Subcutaneous abdominal adipose tissue (tissue), 5 donors: ENCODE results near the gene ALDOA.

Experiments
- H3K27ac ChIP-seq: one replicate; pipeline ENCODE4 v1.7.0; 2013; ENCODE audit warnings: low read depth, mild to moderate bottlenecking, inconsistent platforms, low read length, moderate library complexity
- H3K27me3 ChIP-seq, 5 donors: one replicate each; pipeline ENCODE4 v1.7.0; 2013; ENCODE audit warnings: low read length in 5 of 5, inconsistent platforms in 1 of 5; ENCODE audit not compliant: control insufficient read depth in 5 of 5, insufficient read depth in 4 of 5
- H3K36me3 ChIP-seq, 5 donors: one replicate each; pipeline ENCODE4 v1.7.0; 2013; ENCODE audit warnings: low read length in 5 of 5; ENCODE audit not compliant: control insufficient read depth in 5 of 5, insufficient read depth in 5 of 5
- H3K4me1 ChIP-seq, 5 donors: one replicate each; pipeline ENCODE4 v1.7.0; 2013; ENCODE audit warnings: low read length in 5 of 5, mild to moderate bottlenecking in 3 of 5, moderate library complexity in 1 of 5; ENCODE audit not compliant: control insufficient read depth in 5 of 5, insufficient read depth in 5 of 5
- H3K4me3 ChIP-seq, 5 donors: one replicate each; pipeline ENCODE4 v1.7.0; 2013; ENCODE audit warnings: low read length in 5 of 5, low read depth in 1 of 5
- H3K9ac ChIP-seq, 5 donors: one replicate each; pipeline ENCODE4 v1.7.0; 2013; ENCODE audit warnings: low read length in 5 of 5, mild to moderate bottlenecking in 4 of 5, moderate library complexity in 3 of 5
- H3K9me3 ChIP-seq, 5 donors: one replicate each; pipeline ENCODE4 v1.7.0; 2013; ENCODE audit warnings: low read length in 5 of 5; ENCODE audit not compliant: control insufficient read depth in 5 of 5
- donor health status: healthy.
- donor health status: healthy.
- donor health status: healthy.
- donor health status: healthy.
- donor health status: healthy.

The ALDOA gene

DNA sequence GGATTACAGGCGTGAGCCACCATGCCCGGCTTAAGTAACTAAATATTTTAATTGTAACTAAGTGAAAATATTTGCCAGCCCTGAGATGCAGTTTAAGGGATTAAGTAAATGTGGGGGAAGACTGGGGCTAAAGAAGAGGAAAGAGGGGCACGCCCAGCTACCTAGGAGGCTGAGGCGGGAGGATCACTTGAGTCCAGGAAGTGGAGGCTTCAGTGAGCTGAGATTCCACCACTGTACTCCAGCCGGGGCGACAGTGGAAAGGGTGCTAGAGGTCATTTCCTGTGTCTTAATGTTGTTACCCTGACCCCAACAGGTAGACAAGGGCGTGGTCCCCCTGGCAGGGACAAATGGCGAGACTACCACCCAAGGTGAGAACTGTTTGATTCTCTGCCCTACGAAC, 2.8 kb downstream of the ALDOA start:
- peaks cover 21 to 68% (median 64%) of the 10 kb centered on the region in 5 donors for H3K4me1 ChIP-seq
- no peaks in the 10 kb centered on the region for H3K9me3 ChIP-seq
- peak overlapping the region in 1 of 5 donors; percentile 56 for H3K9ac ChIP-seq
- H3K27me3 ChIP-seq: no peaks in the 10 kb centered on the region
- H3K27ac ChIP-seq: peak overlapping the region; percentile 50
- H3K4me3 ChIP-seq: peak overlapping the region in 1 of 5 donors; percentile 22
- H3K36me3 ChIP-seq: peaks cover 0 to 63% (median 47%) of the 10 kb centered on the region in 5 donors

DNA sequence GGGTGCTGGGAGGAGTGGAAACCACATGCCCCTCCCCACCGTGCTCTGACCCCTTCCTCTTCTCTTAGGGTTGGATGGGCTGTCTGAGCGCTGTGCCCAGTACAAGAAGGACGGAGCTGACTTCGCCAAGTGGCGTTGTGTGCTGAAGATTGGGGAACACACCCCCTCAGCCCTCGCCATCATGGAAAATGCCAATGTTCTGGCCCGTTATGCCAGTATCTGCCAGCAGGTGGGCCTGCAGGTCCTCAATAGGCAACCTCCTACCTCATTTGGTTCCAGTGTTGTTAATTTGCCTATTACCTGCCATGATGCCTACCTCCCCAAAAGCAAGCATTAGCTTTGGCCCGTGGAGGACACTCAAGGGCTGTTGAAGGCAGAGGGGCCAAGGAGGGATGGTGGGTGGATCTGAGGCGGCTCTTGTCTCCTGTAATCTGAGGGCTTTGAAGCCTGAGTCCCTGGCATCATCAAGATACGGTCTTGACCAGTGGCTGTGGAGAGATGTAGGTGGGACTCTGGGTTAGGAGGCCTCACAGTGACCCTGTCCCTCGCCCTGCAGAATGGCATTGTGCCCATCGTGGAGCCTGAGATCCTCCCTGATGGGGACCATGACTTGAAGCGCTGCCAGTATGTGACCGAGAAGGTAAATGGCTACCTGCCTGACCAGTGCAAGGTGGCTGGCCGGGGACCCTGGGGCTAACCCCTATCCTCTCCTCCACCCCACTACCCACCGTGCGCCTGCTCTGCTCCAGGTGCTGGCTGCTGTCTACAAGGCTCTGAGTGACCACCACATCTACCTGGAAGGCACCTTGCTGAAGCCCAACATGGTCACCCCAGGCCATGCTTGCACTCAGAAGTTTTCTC, 3.4 kb downstream of the ALDOA start:
- H3K36me3 ChIP-seq: peaks cover 0 to 63% (median 47%) of the 10 kb centered on the region in 5 donors
- H3K4me3 ChIP-seq: peak overlapping the region in 2 of 5 donors; percentile 6 to 22
- peaks cover 15 to 62% (median 57%) of the 10 kb centered on the region in 5 donors for H3K4me1 ChIP-seq
- H3K27me3 ChIP-seq: no peaks in the 10 kb centered on the region
- no peaks in the 10 kb centered on the region for H3K9me3 ChIP-seq
- H3K9ac ChIP-seq: peak overlapping the region in 2 of 5 donors; percentile 1 to 6
- H3K27ac ChIP-seq: peak overlapping the region; percentile 50

DNA sequence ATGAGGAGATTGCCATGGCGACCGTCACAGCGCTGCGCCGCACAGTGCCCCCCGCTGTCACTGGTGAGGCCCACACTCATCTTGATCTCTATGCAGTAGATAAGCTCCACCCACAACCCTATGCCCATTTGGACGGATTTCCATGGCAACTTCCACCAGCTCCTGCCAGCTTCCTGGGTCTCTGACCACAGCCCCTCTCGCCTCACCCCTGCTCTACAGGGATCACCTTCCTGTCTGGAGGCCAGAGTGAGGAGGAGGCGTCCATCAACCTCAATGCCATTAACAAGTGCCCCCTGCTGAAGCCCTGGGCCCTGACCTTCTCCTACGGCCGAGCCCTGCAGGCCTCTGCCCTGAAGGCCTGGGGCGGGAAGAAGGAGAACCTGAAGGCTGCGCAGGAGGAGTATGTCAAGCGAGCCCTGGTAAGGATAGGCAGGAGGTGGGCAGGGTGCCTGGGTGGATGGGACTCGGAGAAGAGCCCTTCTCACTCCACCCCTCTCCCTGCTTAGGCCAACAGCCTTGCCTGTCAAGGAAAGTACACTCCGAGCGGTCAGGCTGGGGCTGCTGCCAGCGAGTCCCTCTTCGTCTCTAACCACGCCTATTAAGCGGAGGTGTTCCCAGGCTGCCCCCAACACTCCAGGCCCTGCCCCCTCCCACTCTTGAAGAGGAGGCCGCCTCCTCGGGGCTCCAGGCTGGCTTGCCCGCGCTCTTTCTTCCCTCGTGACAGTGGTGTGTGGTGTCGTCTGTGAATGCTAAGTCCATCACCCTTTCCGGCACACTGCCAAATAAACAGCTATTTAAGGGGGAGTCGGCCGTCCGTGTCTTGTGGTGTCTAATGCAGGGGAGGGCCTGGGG, 4.3 kb downstream of the ALDOA start:
- H3K4me1 ChIP-seq: peaks cover 13 to 55% (median 49%) of the 10 kb centered on the region in 5 donors
- H3K36me3 ChIP-seq: peaks cover 0 to 63% (median 47%) of the 10 kb centered on the region in 5 donors
- peak overlapping the region in 3 of 5 donors; percentile 1 to 23 (median 17) for H3K9ac ChIP-seq
- peak overlapping the region in 1 of 5 donors; percentile 6 for H3K4me3 ChIP-seq
- no peaks in the 10 kb centered on the region for H3K9me3 ChIP-seq
- peak overlapping the region; percentile 41 for H3K27ac ChIP-seq
- no peaks in the 10 kb centered on the region for H3K27me3 ChIP-seq

DNA sequence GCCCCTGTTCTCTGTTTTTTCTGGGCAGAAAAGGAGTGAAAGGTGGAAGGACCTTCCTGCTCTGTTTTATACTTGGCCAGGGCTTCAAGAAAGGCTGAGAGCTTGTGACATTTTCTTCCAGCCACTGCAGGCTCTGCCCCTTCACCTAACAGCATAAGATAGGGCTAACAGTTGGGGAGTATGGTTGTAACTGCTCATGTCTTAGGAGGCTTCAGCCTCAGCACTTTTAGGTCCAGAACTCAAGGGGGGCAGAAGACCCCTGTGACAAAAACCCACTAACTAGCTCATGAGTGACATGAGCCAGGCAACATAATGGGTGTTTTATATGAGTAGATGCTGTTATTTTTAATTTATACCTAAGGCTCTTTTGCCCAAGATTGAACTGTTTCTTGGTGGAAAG, 4.9 kb downstream of the ALDOA start:
- Histone ChIP-seq H3K36me3 (peaks cover 0 to 63% (median 47%) of the 10 kb centered on the region in 5 donors), H3K9ac (peak overlapping the region in 2 of 5 donors; percentile 17 to 23), H3K4me3 (no peak overlapping the region), H3K4me1 (peaks cover 13 to 58% (median 45%) of the 10 kb centered on the region in 5 donors), H3K27ac (peak overlapping the region; percentile 41), H3K27me3 (no peaks in the 10 kb centered on the region), H3K9me3 (no peaks in the 10 kb centered on the region)

DNA sequence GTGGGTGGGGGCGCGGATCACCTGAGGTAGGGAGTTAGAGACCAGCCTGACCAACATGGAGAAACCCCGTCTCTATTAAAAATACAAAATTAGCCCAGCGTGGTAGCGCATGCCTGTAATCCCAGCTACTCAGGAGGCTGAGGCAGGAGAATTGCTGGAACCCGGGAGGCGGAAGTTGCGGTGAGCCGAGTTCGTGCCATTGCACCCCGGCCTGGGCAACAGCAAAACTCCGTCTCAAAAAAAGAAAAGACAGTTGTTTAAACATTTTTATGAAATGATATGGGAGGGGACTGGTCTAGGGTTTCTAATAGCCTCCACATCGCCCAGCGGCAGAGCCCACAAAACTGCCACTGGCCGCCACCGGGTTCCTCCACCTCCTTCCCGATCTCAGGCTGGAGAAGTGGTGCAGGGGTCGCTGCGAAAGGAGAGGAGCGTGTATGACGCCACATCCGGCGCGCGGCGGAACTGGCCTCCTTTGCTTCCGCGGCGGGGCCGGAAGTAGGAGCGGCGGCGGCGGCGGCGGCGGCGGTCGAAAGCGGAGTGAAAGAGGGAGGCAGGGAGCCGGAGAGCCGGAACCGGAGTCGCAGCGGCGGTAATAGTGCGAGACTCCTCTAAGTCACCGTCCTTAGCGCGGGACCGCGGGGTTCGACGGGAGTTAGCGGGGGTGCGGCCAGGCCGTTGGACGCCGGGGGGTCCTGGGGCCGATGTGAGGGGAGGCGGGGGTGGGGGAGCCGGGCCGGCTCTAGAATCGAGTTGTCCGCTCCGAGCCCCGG, 10.1 kb downstream of the ALDOA start, which contains the start of gene PPP4C:
PPP4C (plus strand) TSS at position 492 of the 773 bp plus-strand sequence. CDS start 384 bp downstream, outside the sequence.
- no peaks in the 10 kb centered on the region for H3K27me3 ChIP-seq
- H3K27ac ChIP-seq: peak within 1 kb of the TSS; percentile 88
- H3K9ac ChIP-seq: peak within 1 kb of the TSS; percentile 79 to 98 (median 84)
- peaks cover 7 to 33% (median 24%) of the 10 kb centered on the region in 5 donors for H3K4me1 ChIP-seq
- H3K4me3 ChIP-seq: peak within 1 kb of the TSS; percentile 77 to 92 (median 83)
- H3K9me3 ChIP-seq: no peaks in the 10 kb centered on the region
- H3K36me3 ChIP-seq: peaks cover 0 to 53% (median 43%) of the 10 kb centered on the region in 5 donors

DNA sequence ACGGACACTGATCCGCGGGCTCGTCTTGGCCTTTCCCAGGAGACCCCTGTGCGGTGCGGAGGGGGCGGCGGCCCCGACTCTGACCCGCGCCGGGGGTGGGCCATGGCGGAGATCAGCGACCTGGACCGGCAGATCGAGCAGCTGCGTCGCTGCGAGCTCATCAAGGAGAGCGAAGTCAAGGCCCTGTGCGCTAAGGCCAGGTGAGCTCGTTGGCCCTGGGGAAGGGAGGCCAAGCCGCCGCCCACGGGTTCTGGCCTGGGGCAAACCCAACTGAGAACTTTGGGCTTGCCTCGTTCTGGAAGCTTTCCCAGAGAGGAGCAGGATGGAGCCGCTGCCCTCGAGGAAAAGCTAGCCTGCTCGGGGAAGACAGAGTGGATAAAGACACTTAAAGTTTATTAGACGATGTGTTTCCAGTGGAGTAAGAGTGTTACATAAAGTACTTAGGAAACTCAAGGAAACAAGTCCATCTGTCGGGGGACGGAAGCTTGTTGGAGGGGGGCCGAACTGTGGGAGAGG, 10.8 kb downstream of the ALDOA start:
- Histone ChIP-seq H3K9me3 (no peaks in the 10 kb centered on the region), H3K9ac (peak overlapping the region; percentile 79 to 98 (median 84)), H3K36me3 (peaks cover 0 to 53% (median 44%) of the 10 kb centered on the region in 5 donors), H3K4me1 (peaks cover 7 to 31% (median 24%) of the 10 kb centered on the region in 5 donors), H3K27me3 (no peaks in the 10 kb centered on the region), H3K27ac (peak overlapping the region; percentile 88), H3K4me3 (peak overlapping the region; percentile 77 to 92 (median 83))

DNA sequence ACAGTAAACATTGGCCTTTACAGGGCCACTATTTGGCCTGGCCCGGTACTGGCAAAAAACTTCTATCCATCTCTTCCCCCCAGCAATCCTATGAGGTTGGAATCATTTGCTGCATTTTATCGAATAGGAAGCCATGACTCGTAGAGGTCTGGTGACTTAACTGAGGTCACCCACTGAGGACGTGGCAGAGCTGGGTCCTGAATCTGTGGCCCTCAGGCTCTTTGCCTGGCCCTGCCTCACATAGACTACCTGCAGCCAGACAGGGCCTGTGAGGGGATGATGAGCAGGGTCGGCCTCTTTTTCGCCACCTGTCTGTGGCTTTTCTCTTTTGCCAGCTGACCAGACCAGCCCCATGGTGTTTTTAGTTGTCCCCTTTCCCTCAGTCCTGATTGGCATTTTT, 12.1 kb downstream of the ALDOA start:
- H3K9ac ChIP-seq: peak overlapping the region in 4 of 5 donors; percentile 79 to 98 (median 89)
- no peaks in the 10 kb centered on the region for H3K27me3 ChIP-seq
- H3K9me3 ChIP-seq: no peaks in the 10 kb centered on the region
- H3K4me1 ChIP-seq: peaks cover 7 to 31% (median 24%) of the 10 kb centered on the region in 5 donors
- peak overlapping the region in 1 of 5 donors; percentile 92 for H3K4me3 ChIP-seq
- H3K27ac ChIP-seq: peak overlapping the region; percentile 88
- peaks cover 0 to 51% (median 42%) of the 10 kb centered on the region in 5 donors for H3K36me3 ChIP-seq

DNA sequence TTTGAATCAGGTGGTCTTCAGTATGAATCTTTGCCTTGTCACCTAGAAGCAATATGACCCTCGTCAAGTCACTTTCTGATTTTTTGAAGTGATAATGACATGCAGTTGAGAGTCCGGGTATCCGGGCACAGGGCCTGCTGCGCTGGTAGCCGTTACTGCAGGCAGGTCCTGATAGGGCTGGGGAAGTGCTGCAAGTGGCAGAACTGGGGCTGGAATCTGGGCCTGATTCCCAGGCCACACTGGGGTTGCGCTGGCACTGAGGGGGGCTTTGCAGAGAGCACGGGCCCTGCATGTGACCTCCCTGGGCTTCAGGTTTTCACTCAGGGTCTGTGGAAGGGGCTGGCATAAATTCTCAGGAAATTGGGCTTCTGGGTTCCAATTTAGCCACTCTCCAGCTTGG, 13.2 kb downstream of the ALDOA start:
- H3K27ac ChIP-seq: no peak overlapping the region

DNA sequence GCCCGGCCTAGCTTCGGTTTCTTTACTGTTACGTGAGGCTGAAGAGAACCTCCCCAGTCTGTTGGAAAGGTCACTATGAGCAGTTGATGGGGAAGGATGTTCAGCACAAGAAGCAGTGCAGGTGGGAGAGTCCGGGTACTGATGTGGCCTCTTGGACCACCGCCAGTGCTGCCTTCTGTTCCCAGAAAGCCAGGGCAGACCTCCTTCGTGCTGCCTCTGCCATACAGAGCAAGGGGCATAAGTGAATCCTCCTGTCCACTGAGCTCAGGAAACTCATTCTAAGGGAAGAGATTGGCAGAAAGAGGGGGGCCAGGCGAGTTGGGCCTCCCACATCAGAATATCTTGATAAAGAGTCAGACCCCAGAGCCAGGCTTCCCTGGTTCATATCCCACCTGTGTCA, 13.9 kb downstream of the ALDOA start:
- no peak overlapping the region for H3K27ac ChIP-seq
- peaks cover 0 to 66% (median 60%) of the 10 kb centered on the region in 5 donors for H3K36me3 ChIP-seq
- H3K4me1 ChIP-seq: peaks cover 7 to 31% (median 24%) of the 10 kb centered on the region in 5 donors
- no peaks in the 10 kb centered on the region for H3K27me3 ChIP-seq
- H3K9ac ChIP-seq: no peak overlapping the region
- no peak overlapping the region for H3K4me3 ChIP-seq
- no peaks in the 10 kb centered on the region for H3K9me3 ChIP-seq

More for the DNA sequence above, 13.2 kb downstream of the ALDOA start:
- Histone ChIP-seq H3K4me3 (no peak overlapping the region), H3K4me1 (peaks cover 7 to 31% (median 24%) of the 10 kb centered on the region in 5 donors), H3K9ac (peak overlapping the region in 1 of 5 donors; percentile 5), H3K27me3 (no peaks in the 10 kb centered on the region), H3K36me3 (peaks cover 0 to 58% (median 53%) of the 10 kb centered on the region in 5 donors), H3K9me3 (no peaks in the 10 kb centered on the region)
